NCI-H187 (cell line): ENCODE data around the gene ADGRL1.

ENCODE experiments used
- DNase-seq, 2 experiments: peaks; one replicate each; lab custom pipeline; 2025; lab: John Stamatoyannopoulos, UW

Gene ADGRL1

DNA sequence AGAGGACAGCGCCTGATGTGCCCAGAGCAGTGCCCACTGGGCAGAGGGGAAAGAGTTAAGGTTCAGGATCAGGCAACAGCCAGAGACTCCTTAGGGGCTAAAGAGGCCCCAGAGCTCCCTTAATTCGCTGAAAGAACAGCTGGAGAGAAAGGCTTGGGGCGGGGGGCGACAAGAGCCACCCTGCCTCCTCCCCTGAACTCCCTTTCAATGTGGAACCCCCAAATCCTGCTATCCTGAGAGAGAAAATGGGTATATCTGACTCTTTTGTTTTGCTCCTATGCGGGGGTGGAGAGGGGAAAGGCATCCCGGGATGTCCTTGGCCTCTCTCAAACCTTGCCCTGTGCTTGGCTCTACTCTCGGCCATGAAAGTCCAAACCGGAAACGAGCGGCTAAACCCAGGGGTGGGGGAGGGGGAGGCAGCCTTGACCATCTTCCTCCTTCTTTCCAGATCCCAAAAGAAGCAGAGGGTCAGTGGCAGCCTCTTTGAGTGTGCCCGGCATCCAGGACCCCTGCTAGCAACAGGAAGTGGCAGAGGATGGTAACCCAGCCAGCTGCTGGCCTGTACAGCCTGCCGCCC is 93.1 kb downstream of the ADGRL1 start:
- no peak for DNase-seq

DNA sequence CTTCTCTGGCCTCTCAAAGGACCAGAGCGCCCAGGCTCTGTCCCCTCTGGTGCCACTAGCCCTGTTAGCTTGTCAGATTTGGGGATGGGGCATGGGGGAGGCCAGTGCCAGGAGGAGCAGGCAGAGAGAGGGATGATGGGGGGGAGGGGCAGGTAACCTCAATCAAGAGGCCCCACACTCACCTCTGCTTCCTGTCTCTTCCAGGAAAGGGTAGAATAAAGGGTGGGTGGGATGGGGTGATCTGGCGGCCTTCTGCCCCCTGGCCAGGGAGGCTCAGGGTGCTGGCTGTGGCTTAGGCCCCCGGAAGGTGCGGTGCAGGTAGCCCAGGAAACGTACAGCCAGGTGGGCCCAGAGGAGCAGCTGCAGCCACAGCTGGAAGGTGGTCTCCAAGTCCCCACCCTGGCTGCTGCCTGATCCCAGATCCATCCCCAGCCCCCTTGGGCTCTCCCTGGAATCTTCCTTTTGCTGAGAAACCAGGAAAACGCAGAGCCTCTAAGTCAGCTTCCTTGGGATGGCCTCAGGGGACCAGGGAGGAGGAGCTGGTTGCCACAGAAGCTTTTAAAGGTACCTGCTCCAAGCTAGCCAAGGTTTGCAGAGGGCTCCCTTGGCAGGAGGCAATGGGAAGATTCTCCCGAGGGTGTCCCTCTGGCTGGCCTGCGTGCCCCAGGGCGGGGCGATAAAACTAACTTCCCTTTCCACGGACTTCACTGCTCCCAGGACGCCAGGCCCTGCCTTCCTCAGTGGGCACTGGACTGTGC is 93.7 kb downstream of the ADGRL1 start:
- no peak for DNase-seq

DNA sequence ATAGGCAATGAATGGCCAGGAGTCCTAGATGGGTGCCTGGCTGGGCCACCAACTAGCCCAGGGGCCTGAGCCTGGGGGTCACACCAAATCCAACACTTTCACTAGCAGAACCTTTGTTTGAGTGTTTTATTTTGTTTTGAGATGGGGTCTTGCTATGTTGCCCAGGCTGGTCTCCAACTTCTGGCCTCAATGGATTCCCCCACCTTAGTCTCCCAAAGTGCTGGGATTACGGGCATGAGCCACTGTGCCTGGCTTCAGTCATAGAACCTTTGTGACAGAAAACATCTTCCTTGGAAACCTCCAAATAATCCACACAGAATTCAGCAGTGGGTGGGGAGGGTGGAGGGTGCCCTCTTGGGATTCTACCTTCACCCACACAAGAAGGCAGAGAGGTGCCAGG is 94.5 kb downstream of the ADGRL1 start:
- DNase-seq = no peak

DNA sequence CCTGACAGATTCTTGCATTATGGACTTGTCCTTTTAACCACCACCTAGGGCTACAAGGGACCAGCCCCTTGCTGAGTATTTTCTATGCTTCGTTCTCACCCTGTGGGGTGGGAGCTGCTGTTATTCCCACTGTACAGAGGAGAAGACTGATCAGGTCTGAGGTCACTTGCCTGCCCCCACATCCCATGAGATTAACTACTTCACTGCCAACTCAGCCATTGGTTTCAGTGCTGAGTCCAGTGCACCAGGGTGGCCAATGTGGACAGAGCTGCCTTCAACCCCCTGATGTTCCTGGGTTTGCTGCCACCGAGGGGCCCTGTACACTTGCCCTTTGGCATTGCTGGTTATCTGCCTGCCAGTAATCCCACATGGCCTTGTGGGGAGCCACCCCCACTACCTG is 95.3 kb downstream of the ADGRL1 start:
- no peak for DNase-seq

DNA sequence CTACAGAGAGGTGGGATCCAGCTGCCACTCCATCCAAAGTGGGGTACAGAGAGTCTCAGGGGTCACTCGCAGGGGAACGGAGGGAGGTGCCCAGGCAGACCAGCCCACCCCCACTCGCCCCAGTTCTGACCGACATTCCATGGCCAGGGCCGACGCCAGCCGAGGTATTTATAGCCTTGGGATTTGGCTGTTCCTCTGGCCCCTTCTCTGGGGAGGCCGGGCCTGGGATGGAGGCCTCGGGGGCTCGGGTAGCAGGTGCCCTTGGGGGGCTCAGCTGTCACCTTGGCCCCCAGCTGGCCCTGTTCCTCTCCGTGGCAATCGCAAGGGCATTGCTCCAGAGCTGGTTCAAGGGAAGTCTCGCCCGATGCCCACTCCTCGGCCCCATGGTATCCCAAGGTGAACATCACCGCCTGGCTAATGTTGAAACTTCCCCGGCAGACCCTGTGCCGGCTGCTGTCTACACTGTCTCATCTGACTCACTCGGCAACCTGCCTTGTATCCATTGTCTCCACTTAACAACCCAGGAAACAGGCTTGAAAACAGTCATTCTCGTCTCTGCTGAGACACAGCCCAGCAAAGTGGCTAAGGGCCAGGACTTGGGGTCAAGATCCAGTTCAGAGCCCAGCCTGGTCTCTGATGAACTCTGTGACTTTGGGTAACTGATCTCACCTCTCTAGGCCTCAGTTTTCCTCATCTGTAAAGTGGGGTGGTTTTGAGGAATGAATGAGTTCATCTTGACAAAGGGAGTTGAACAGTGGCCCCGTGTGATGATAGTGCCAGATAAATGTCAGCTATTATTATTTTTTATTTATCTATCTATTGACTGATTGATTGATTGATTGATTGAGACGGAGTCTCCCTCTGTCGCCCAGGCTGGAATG is 98.1 kb downstream of the ADGRL1 start:
- no peak for DNase-seq

DNA sequence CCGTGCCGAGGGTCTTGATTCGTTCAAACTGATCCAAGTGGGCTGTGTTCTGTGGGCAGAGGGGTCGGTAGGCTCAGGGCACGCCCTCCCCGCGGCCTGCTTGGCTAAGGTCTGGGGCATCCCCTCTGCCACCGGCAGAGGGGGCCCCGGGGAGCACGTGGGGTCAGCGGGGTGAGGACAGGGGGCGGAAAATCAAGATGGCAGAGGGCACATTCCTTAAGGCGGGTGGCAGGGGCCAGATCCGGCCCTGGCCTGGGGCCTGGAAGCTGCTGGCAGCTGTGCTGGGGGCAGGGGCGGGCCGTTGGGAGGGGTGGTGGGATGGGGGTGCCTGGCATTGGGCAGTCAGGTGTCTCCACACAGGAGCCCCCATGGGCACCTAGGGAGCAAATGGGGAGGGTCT is 99.1 kb downstream of the ADGRL1 start:
- no peak for DNase-seq

DNA sequence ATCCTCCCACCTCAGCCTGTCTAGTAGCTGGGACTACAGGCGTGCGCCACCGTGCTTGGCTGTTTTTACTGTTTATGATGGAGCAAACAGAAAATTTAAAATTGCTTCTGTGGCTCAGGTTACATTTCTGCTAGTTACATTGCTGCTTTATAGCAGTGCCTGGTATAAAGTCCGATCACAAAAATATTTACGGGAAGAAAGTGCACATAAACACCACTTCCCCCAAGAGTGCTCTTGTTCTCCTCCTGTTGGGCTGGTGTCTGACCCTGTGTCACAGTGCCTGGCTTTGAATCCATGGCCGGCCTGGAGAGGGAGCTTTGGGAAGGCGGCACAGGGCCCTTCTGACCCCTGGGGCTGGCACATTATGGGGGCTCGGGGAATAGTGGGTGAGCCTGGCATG is 100.3 kb downstream of the ADGRL1 start:
- no peak for DNase-seq

DNA sequence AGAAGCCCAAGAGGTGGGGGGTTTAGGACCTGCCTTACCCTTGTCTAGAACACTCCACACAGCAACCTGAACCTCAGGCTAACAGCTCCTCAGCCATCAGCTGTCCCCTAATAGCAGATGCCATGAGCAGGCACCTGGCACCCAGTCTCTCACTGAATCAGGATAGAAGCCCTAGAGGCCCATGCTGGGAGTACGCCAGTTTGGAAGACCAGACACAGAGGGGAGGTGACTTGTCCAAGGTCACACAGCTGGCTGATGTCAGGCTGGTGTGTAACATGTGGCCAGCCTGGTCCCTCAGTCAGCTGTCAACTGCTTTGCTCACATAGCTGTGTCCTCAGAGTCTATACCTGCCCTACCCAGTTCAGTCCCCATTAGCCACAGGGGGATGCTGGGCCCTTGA is 102.7 kb downstream of the ADGRL1 start:
- DNase-seq = no peak

DNA sequence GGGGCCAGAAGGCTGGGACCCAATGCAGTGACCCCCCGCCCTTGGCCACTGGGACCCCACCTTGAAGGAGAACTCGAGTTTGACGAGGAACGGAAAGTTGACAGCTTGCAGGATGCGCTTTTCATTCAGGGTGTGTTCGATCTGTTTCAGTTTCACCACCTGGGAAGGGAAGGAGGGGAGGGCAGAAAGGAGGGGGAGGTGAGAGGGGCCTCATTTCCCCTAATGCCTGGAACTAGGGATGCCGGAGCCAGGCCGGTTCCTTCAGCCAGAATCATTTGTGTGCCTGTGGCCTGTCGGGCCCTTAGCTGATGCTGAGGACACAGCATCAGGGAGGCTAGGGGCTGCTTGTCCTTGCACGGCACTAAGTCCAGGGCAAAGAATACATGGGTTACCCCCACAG is 103.2 kb downstream of the ADGRL1 start:
- DNase-seq = no peak

DNA sequence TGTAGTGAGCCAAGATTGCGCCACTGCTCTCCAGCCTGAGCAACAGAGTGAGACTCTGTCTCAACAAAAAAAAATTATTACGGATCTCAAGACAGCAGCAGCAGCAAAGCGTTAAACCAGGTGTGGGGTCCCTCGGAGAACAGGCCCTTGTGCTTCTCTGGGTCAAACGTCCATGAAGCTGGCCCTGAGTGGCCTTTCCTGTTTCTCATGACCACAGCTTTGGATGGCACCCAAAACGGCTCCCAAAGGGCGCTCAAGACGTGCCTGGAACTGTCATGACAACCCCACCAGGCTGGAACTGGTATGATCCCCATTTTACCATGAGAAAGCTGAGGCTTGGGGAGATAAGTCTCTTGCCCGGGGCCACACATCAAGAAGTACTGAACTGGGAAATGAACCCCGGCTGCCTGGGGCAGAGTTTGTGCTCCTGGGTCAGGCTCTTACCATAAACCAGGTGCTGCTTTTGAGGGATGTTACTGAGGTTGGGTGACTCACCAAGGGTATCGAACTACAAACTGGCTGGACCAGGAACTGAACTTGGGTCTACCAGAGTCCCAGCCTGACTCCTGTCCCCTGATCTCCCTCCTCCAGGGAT is 103.8 kb downstream of the ADGRL1 start:
- DNase-seq = no peak

DNA sequence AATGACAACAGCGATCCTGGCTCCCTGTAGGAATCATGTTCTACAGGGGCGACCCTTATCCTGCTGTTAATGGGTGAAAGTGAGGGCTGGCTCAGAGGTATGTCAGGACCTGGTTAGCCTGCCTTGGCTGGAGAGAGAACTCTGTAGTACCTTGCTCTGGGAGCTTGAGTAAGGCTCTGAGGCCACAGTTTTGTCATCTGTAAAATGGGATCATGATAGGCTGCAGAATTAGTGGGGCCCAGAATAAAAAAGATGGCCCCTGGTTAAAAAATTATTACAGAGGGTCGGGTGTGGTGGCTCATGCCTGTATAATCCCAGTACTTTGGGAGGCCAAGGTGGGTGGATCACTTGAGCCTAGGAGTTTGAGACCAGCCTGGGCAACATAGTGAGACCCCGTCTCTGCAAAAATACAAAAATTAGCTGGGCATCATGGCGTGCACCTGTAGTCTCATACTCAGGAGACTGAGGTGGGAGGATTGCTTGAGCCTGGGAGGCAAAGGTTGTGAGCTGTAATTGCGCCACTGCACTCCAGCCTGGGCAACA is 104.9 kb downstream of the ADGRL1 start:
- no peak for DNase-seq
